Mesendoderm (in vitro differentiated cells): ENCODE results near the gene OR51A4.

Experiments
- DNase-seq: peaks from one replicate; pipeline ENCODE4 v3.0.0; 2013
- H2AK5ac ChIP-seq: 2 replicates; pipeline ENCODE4 v1.6.1; 2013; ENCODE audit warnings: low read length, inconsistent platforms
- H2BK120ac ChIP-seq: 2 replicates; pipeline ENCODE4 v1.6.1; 2013; ENCODE audit warnings: low read depth, mild to moderate bottlenecking, low read length, moderate library complexity, mixed read lengths
- H2BK15ac ChIP-seq: replicated peaks from 2 replicates; pipeline ENCODE4 v1.6.1; 2013; ENCODE audit warnings: low read depth, mild to moderate bottlenecking, moderate library complexity
- H2BK5ac ChIP-seq: 2 replicates; pipeline ENCODE4 v1.6.1; 2013; ENCODE audit warnings: low read length, inconsistent platforms
- H3K18ac ChIP-seq: 2 replicates; pipeline ENCODE4 v1.6.1; 2013; ENCODE audit warnings: mild to moderate bottlenecking, low read length, mixed read lengths
- H3K23ac ChIP-seq: one replicate; pipeline ENCODE4 v1.6.1; 2013; ENCODE audit warnings: low read length
- H3K27ac ChIP-seq: 2 replicates; pipeline ENCODE4 v1.5.1; 2013; ENCODE audit warnings: low read depth, mild to moderate bottlenecking, inconsistent platforms, low read length, moderate library complexity
- H3K27me3 ChIP-seq: 2 replicates; pipeline ENCODE4 v1.6.1; 2013; ENCODE audit warnings: low read length, control low read depth, mild to moderate bottlenecking, inconsistent platforms; ENCODE audit not compliant: insufficient read depth, poor library complexity
- H3K36me3 ChIP-seq: 2 replicates; pipeline ENCODE4 v1.6.1; 2013; ENCODE audit warnings: low read length, inconsistent platforms; ENCODE audit not compliant: control insufficient read depth, insufficient read depth
- H3K4ac ChIP-seq: one replicate; pipeline ENCODE4 v1.6.1; 2013; ENCODE audit warnings: low read depth, mild to moderate bottlenecking, low read length, moderate library complexity
- H3K4me1 ChIP-seq: 2 replicates; pipeline ENCODE4 v1.6.1; 2013; ENCODE audit warnings: low read depth, low read length, inconsistent platforms; ENCODE audit not compliant: control insufficient read depth
- H3K4me2 ChIP-seq: 2 replicates; pipeline ENCODE4 v1.6.1; 2013; ENCODE audit warnings: low read length
- H3K4me3 ChIP-seq: 2 replicates; pipeline ENCODE4 v1.5.1; 2013; ENCODE audit warnings: mild to moderate bottlenecking, low read length
- H3K56ac ChIP-seq: one replicate; pipeline ENCODE4 v1.6.1; 2013; ENCODE audit warnings: low read length
- H3K79me1 ChIP-seq: 2 replicates; pipeline ENCODE4 v1.6.1; 2013; ENCODE audit warnings: low read length, inconsistent platforms
- H3K79me2 ChIP-seq: 2 replicates; pipeline ENCODE4 v1.6.1; 2013; ENCODE audit warnings: mild to moderate bottlenecking, low read length; ENCODE audit not compliant: control insufficient read depth, insufficient read depth
- H3K9ac ChIP-seq: 2 replicates; pipeline ENCODE4 v1.6.1; 2013; ENCODE audit warnings: low read length, inconsistent platforms
- H4K5ac ChIP-seq: one replicate; pipeline ENCODE4 v1.6.1; 2013; ENCODE audit warnings: low read length
- H4K8ac ChIP-seq: one replicate; pipeline ENCODE4 v1.6.1; 2013; ENCODE audit warnings: low read depth, mild to moderate bottlenecking, control low read depth, low read length, moderate library complexity

OR51A4 gene

DNA sequence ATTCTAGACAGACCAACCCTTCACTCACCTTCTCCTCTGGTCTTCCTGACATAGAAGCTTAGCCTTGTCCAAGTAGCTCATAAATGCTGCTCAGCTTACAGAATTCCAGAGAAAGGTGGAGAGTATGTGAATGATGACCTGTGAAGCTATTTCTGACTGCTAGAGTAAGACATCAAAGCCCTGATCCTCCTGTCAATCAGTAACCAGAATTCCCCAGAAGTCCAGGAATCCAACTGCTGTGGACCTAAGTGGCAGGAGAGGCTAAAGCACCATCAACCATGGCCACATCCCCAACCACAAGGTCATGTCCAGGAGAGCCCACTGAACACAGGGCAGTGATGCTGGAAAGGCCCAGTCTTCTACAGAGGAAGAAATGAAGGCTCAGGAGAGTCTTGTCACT is 30.8 kb downstream of the OR51A4 start:
- Histone ChIP-seq H3K56ac (no peak overlapping the region), H3K4me3 (no peak overlapping the region), H3K79me2 (no peaks in the 10 kb centered on the region), H3K9ac (no peak overlapping the region), H3K18ac (no peak overlapping the region), H4K8ac (no peak overlapping the region), H2BK15ac (no peak overlapping the region), H3K27ac (no peak overlapping the region), H2AK5ac (no peak overlapping the region), H3K4me2 (no peak overlapping the region), H3K4ac (no peak overlapping the region), H3K79me1 (no peaks in the 10 kb centered on the region), H3K4me1 (no peaks in the 10 kb centered on the region), H3K36me3 (no peaks in the 10 kb centered on the region), H2BK5ac (no peak overlapping the region), H3K23ac (no peak overlapping the region), H4K5ac (no peak overlapping the region), H2BK120ac (no peak overlapping the region), H3K27me3 (no peaks in the 10 kb centered on the region)
- no peak for DNase-seq

DNA sequence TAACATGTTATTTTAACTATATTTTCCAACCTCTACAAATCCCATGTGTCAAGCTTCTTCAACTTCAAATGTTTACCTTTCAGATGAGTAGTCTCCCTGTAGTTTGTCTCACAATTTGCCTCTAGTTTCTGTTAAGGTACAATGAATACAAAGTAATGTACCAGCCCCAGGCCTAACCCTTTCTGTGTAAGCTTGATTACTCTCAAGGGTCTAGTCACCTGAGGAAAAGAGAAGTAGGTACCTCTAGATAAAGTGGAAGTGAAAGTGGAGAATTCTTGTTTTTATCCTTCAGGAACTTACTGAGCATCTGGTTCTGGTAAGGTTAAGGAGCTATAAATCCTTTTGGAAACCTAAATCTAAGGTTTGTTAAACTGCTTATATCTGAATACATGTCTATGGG is 43.9 kb downstream of the OR51A4 start, which contains the start of gene OR51A7:
OR51A7 (plus strand) TSS at position 300 of the 400 bp plus-strand sequence. CDS start 3,587 bp downstream, outside the sequence.
- H3K9ac ChIP-seq: no peak within 1 kb of the TSS
- H3K18ac ChIP-seq: no peak within 1 kb of the TSS
- no peak within 1 kb of the TSS for H3K4ac ChIP-seq
- no peak for DNase-seq
- H2BK5ac ChIP-seq: no peak within 1 kb of the TSS
- H3K79me2 ChIP-seq: no peaks in the 10 kb centered on the region
- H3K23ac ChIP-seq: no peak within 1 kb of the TSS
- H2AK5ac ChIP-seq: no peak within 1 kb of the TSS
- H3K27me3 ChIP-seq: no peaks in the 10 kb centered on the region
- H2BK15ac ChIP-seq: no peak within 1 kb of the TSS
- no peak within 1 kb of the TSS for H3K4me3 ChIP-seq
- H3K4me2 ChIP-seq: no peak within 1 kb of the TSS
- no peak within 1 kb of the TSS for H3K27ac ChIP-seq
- H4K8ac ChIP-seq: no peak within 1 kb of the TSS
- H3K36me3 ChIP-seq: no peaks in the 10 kb centered on the region
- H2BK120ac ChIP-seq: no peak within 1 kb of the TSS
- no peaks in the 10 kb centered on the region for H3K4me1 ChIP-seq
- H3K79me1 ChIP-seq: no peaks in the 10 kb centered on the region
- no peak within 1 kb of the TSS for H3K56ac ChIP-seq
- no peak within 1 kb of the TSS for H4K5ac ChIP-seq
